ENCODE results near the gene ANO10. TPM values are rescaled to one million over a fixed set of nuclear protein-coding genes. Genes with fewer than 3 reads are reported as not detected.
"Not testable (repeated sequence)": the region's sequence is repeated elsewhere in the genome, so short reads cannot be mapped to it uniquely, and the experiment has no call there.

ANO10 gene, protein sequence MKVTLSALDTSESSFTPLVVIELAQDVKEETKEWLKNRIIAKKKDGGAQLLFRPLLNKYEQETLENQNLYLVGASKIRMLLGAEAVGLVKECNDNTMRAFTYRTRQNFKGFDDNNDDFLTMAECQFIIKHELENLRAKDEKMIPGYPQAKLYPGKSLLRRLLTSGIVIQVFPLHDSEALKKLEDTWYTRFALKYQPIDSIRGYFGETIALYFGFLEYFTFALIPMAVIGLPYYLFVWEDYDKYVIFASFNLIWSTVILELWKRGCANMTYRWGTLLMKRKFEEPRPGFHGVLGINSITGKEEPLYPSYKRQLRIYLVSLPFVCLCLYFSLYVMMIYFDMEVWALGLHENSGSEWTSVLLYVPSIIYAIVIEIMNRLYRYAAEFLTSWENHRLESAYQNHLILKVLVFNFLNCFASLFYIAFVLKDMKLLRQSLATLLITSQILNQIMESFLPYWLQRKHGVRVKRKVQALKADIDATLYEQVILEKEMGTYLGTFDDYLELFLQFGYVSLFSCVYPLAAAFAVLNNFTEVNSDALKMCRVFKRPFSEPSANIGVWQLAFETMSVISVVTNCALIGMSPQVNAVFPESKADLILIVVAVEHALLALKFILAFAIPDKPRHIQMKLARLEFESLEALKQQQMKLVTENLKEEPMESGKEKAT
- 10 to 100 TPM; 19.9 TPM for total RNA-seq

DNA sequence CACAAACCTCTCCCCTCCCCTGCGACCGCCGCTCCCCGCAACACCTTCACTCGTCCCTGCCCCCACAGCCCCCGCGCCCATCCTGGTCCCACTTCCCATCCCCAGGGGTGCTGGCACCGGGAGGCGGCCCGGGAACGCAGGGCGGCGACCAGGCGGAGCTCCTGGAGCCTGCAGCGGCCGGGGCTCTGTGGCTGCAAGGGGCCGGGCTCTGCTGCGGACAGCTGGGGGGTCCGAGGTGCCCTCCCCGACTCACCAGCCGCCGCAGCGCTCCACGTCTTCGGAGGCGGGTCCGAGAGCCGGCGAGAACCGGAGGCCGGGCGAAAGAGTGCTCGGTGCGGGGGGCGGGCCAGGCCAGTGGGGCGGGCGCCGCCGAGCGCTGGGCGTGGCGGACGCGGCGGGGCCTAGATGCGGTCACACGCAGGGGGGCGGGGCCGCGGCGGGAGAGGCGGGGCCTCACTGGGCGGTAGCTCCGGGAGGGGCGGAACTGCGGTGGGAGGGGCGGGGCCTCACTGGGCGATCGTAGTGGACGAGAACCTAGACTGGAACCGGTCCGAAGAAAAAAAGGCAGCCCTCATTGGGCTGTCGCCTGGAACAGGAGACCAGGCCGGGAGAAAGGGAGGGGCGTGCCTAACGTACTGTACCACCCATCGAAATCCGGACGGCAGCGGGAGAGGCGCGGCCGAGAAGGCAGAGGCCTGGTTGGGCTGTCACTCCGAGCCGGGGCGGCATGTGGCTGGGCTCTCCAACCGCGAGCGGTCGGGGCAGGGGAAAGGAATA is at the start of gene ANO10:
Gene ANO10 (minus strand): TSS at position 356 of the 777 bp plus-strand sequence. CDS start 16,159 bp downstream, outside the sequence.
- H3K9me3 Mint-ChIP-seq, result no peaks in the 10 kb centered on the region
- peak; percentile 97 for DNase-seq
- H3K27me3 Mint-ChIP-seq, result peaks cover 9% of the 10 kb centered on the region
- CTCF ChIA-PET, result interaction anchor here (0.6 to 2.0 kb wide), 5 partner anchors 13 to 459 kb away, joined by 3 to 6 read pairs (median 3); partner anchors contain the start of gene ABHD5
- peak within 1 kb of the TSS; percentile 84 for H3K27ac Mint-ChIP-seq
- POLR2A ChIA-PET, result interaction anchor here (0.9 to 1.4 kb wide), 5 partner anchors 14 to 277 kb away, joined by 3 to 7 read pairs (median 3); partner anchors contain the start of gene ABHD5
- H3K36me3 Mint-ChIP-seq (ENCODE audit: low read depth), result no peaks in the 10 kb centered on the region
- peak within 1 kb of the TSS; percentile 83 for H3K4me3 Mint-ChIP-seq
- H3K4me1 Mint-ChIP-seq, result peaks cover 37% of the 10 kb centered on the region

DNA sequence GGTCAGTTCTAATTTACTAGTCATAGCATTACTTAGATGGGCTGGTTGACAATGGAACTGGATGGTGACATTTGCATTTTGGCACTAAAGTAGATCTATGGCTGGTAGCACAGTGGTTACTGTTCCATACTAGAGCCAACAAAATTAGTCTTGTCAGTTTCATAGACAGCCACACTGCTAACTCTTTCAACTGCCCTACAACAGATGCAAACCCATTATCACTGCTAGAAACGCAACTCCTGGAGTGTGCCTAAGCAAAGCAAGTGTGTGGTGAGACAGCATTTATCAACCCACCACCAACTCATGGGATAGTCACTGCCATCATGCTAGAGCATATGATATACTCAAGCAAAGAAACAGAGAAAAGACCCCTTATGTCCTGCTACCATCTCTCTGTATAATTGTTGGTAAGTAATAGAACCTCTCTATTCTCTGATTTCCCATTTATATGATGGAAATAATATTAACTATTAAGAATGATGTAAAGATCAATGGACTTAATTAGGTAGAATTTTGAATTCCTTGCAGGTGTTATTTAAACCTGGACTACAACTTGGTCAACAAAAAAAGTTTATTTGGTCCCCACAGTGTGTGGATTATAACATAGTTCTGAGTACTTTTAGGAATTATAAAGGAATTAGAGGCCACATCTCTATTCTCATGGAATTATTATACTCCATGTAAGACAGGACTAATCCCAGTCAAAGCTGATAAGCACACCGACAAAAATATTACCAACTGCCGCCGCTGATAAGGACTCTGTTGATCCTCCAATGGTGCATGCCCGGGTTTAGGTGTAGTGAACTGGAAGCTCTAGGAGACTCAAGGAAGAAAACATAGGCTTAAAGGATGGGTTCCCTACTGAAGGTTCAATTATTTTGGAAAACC is 49.1 kb upstream of the ANO10 start:
- POLR2A ChIA-PET, result no interaction called here
- CTCF ChIA-PET, result no interaction called here
- no peaks in the 10 kb centered on the region for H3K9me3 Mint-ChIP-seq
- peaks cover 20% of the 10 kb centered on the region for H3K27me3 Mint-ChIP-seq
- no peaks in the 10 kb centered on the region for H3K4me1 Mint-ChIP-seq
- H3K27ac Mint-ChIP-seq, result no peak overlapping the region
- DNase-seq, result no peak
- H3K36me3 Mint-ChIP-seq (ENCODE audit: low read depth), result no peaks in the 10 kb centered on the region
- no peak overlapping the region for H3K4me3 Mint-ChIP-seq

GRCh38 chr3:43665011-43665410 is 43.2 kb upstream of the ANO10 start:
- DNase-seq; H3K9me3 Mint-ChIP-seq; H3K27ac Mint-ChIP-seq; H3K4me3 Mint-ChIP-seq; H3K4me1 Mint-ChIP-seq; CTCF ChIA-PET; H3K36me3 Mint-ChIP-seq (ENCODE audit: low read depth); POLR2A ChIA-PET: not testable (repeated sequence)
- peaks cover 37% of the 10 kb centered on the region for H3K27me3 Mint-ChIP-seq

DNA sequence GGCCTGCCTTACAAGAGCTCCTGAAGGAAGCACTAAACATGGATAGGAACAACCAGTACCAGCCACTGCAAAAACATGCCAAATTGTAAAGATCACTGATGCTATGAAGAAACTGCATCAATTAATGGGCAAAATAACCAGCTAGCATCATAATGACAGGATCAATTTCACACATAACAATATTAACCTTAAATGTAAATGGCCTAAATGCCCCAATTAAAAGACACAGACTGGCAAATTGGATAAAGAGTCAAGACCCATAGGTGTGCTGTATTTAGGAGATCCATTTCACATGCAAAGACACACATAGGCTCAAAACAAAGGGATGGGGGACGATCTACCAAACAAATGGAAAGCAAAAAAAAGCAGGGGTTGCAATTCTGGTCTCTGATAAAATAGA is 39.6 kb upstream of the ANO10 start:
- H3K4me3 Mint-ChIP-seq; CTCF ChIA-PET; DNase-seq; H3K36me3 Mint-ChIP-seq (ENCODE audit: low read depth); H3K27ac Mint-ChIP-seq; POLR2A ChIA-PET; H3K9me3 Mint-ChIP-seq; H3K4me1 Mint-ChIP-seq: not testable (repeated sequence)
- H3K27me3 Mint-ChIP-seq, result peaks cover 26% of the 10 kb centered on the region

DNA sequence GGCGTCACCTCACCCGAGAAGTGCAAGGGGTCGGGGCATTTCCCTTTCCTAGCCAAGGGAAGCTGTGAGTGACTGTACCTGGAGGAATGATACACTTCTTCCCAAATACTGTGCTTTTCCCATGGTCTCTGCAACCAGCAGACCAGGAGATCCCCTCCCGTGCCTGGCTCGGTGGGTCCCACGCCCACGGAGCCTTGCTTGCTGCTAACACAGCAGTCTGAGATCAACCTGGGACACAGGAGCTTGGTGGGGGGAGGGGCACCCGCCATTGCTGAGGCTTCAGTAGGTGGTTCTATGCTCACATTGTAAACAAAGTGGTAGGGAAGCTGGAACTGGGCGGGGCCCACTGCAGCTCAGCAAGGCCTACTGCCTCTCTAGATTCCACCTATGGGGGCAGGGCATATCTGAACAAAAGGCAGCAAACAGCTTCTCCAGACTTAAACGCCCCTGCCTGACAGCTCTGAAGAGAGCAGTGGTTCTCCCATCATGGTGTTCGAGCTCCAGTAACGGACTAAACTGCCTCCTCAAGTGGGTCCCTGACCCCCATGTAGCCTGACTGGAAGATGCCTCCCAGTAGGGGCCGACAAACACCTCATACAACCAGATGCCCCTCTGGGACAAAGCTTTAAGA is 37.6 kb upstream of the ANO10 start:
- H3K9me3 Mint-ChIP-seq, result no peaks in the 10 kb centered on the region
- no peak overlapping the region for H3K4me3 Mint-ChIP-seq
- H3K36me3 Mint-ChIP-seq (ENCODE audit: low read depth), result no peaks in the 10 kb centered on the region
- DNase-seq, result no peak
- H3K27me3 Mint-ChIP-seq, result peaks cover 20% of the 10 kb centered on the region
- no peaks in the 10 kb centered on the region for H3K4me1 Mint-ChIP-seq
- POLR2A ChIA-PET, result no interaction called here
- CTCF ChIA-PET, result no interaction called here
- no peak overlapping the region for H3K27ac Mint-ChIP-seq

GRCh38 chr3:43656390-43656789 is 34.6 kb upstream of the ANO10 start:
- not testable (repeated sequence) for H3K9me3 Mint-ChIP-seq

DNA sequence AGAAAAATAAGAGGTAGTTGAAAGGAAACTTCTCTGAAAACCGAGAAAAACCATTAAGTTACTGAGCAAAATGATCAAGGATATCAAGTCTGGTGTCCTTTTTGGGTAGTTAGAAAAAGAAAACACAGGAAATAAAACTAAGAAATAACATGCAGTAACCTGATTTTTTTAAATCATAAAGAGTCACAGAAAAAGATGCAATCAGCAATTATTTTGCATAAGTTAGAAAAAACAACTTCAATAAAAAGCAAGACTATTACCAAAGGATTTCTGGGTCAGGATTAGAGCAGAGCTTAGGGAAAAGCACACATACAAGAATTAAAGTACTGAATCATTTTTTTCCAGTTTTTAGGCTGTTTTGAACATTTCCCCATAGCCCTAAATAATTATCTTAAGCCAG is 28.5 kb upstream of the ANO10 start:
- Mint-ChIP-seq H3K36me3 (ENCODE audit: low read depth) (no peaks in the 10 kb centered on the region), H3K27me3 (peaks cover 4% of the 10 kb centered on the region), H3K4me1 (no peaks in the 10 kb centered on the region), H3K27ac (no peak overlapping the region), H3K4me3 (no peak overlapping the region), H3K9me3 (no peaks in the 10 kb centered on the region)
- CTCF ChIA-PET, result no interaction called here
- POLR2A ChIA-PET, result no interaction called here
- DNase-seq, result no peak

More at GRCh38 chr3:43656390-43656789, 34.6 kb upstream of the ANO10 start:
- H3K27ac Mint-ChIP-seq; H3K4me3 Mint-ChIP-seq; POLR2A ChIA-PET; DNase-seq; H3K27me3 Mint-ChIP-seq; H3K36me3 Mint-ChIP-seq (ENCODE audit: low read depth); CTCF ChIA-PET; H3K4me1 Mint-ChIP-seq: not testable (repeated sequence)

- no peaks in the 10 kb centered on the region for H3K36me3 Mint-ChIP-seq (ENCODE audit: low read depth)
- peaks cover 3% of the 10 kb centered on the region for H3K27me3 Mint-ChIP-seq
- H3K4me1 Mint-ChIP-seq, result no peaks in the 10 kb centered on the region
- ChIA-PET CTCF (no interaction called here), POLR2A (no interaction called here)
- H3K27ac Mint-ChIP-seq, result no peak overlapping the region
- H3K4me3 Mint-ChIP-seq, result no peak overlapping the region
- no peak for DNase-seq
- no peaks in the 10 kb centered on the region for H3K9me3 Mint-ChIP-seq
Measured at GRCh38 chr3:43649365-43649968, 27.7 kb upstream of the ANO10 start.

DNA sequence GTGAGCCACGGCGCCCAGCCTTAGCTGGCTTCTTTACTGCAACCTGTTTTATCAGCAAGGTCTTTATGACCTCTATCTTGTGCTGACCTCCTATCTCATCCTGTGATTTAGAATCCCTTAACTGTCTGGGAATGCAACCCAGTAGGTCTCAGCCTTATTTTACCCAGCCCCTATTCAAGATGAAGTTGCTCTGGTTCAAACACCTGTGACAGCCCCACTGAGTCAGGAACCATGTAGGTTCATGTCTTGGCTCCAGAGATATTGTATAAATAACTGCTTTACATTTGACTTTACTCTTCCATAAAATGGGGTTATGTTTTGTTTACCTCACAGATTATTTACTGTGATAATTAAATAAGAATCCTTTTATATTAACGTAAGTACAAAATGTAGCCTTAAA is 27.1 kb upstream of the ANO10 start:
- DNase-seq, result no peak
- CTCF ChIA-PET, result no interaction called here
- no peak overlapping the region for H3K4me3 Mint-ChIP-seq
- H3K4me1 Mint-ChIP-seq, result no peaks in the 10 kb centered on the region
- no peak overlapping the region for H3K27ac Mint-ChIP-seq
- peaks cover 4% of the 10 kb centered on the region for H3K27me3 Mint-ChIP-seq
- no peaks in the 10 kb centered on the region for H3K36me3 Mint-ChIP-seq (ENCODE audit: low read depth)
- POLR2A ChIA-PET, result no interaction called here
- H3K9me3 Mint-ChIP-seq, result no peaks in the 10 kb centered on the region

DNA sequence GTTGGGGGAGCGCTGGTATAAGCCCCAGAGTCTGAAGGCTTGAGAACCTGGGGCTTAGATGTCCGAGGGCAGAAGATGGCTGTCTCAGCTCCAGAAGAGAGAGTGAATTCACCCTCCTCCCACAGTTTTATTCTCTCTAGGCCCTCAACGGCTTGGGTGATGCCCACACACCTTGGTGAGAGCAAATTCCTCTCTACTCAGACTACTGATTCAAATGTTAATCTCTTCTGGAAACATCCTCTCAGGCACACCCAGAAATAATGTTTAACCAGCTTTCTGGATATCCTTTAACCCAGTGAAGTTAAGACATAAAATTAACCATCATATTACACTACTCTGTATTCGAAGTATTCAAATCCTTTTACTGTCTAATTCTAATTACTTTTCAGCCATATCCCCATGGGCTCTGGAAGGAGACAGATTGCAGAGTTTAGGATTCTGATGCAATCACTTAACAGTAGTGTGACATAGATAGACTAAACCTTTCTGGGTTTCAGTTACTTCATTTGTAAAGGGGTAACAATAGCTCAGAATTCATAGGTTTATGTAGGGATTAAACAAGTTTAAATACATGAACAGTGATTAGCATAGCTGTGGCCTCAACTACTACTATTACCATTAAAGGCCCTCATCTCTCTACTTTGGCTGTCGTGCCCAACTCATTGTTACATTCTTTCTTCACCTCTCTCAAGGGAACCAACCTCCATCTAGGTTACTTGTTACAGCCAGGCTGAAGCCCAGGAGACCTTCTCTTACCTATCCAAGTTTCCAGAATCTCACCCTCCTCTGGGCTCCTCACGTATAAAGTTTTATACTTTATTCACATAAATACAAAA is 25.7 kb upstream of the ANO10 start:
- DNase-seq, result no peak
- CTCF ChIA-PET, result no interaction called here
- no peaks in the 10 kb centered on the region for H3K9me3 Mint-ChIP-seq
- POLR2A ChIA-PET, result no interaction called here
- H3K27me3 Mint-ChIP-seq, result peaks cover 5% of the 10 kb centered on the region
- H3K4me1 Mint-ChIP-seq, result no peaks in the 10 kb centered on the region
- H3K27ac Mint-ChIP-seq, result no peak overlapping the region
- no peak overlapping the region for H3K4me3 Mint-ChIP-seq
- no peaks in the 10 kb centered on the region for H3K36me3 Mint-ChIP-seq (ENCODE audit: low read depth)

DNA sequence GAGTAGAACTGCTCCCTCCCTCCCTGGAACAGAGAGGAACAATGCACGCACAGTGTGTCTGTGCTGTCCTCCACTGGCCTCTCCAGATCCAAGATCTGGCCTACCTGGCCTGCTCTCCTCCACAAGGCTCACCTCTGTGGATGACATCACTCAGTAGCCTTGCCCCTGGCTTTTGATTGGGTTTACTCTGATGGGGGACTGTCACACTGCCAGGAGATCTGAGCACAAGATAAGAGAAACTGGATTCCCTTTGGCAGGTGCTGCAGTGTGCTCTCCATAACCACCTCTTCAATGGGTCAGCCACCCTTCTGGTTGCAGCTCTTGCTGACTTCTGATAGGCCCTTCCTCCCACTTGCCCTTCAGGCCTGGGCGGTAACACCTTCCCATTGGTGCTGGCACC is 22.6 kb upstream of the ANO10 start:
- Mint-ChIP-seq H3K4me3 (no peak overlapping the region), H3K27ac (no peak overlapping the region), H3K9me3 (no peaks in the 10 kb centered on the region), H3K4me1 (no peaks in the 10 kb centered on the region), H3K27me3 (peaks cover 12% of the 10 kb centered on the region), H3K36me3 (ENCODE audit: low read depth) (no peaks in the 10 kb centered on the region)
- ChIA-PET CTCF (no interaction called here), POLR2A (no interaction called here)
- no peak for DNase-seq
